Measurements from ENCODE around the gene RPA1. TPM values are rescaled to one million over a fixed set of nuclear protein-coding genes. Genes with fewer than 3 reads are reported as not detected.

Gene RPA1
- total and polyA plus RNA-seq, 9 of the 15 experiments (the other 6 are each of a cell fraction or from before 2014, with no cell fraction given) = 25.2 to 125 (median 47.4) TPM

DNA sequence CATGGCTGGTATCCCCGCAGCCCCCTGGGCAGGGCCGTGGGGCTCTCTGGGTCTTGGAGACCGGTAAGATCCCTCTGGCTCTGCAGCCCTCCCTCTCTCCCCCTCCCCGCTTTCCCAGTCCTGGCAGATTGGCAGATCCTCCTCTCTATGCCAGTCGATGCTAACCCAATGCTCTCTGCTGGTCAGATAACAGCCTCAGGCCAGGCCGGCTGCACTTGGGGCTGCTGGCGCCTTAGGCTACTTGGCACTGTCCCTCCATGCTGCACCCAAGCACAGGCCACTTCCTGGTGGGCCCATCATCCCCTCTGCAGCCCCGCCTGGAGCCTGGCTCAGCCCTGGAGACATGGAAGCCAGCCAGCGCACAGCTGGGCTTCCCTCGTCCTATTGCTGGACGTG, 113.6 kb downstream of the RPA1 start:
- Histone ChIP-seq H3K9ac (ENCODE audit: insufficient read depth in 1 of 2, low read depth in 2 of 2, low read length in 2 of 2) (no peak overlapping the region), H3K9me1 (ENCODE audit: control insufficient read depth, insufficient read depth, low read length) (no peaks in the 10 kb centered on the region), H3K79me2 (ENCODE audit: control insufficient read depth, insufficient read depth, low read length) (no peaks in the 10 kb centered on the region), H3K4me2 (ENCODE audit: insufficient read depth, low read length) (no peak overlapping the region), H4K20me1 (replicated peaks; ENCODE audit: control insufficient read depth, insufficient read depth, low read length) (no peaks in the 10 kb centered on the region), H2AFZ (ENCODE audit: low read depth, low read length) (no peak overlapping the region), H3K36me3 (ENCODE audit: control insufficient read depth, insufficient read depth, low read length) (no peaks in the 10 kb centered on the region), H3K27me3 (ENCODE audit: control insufficient read depth in 2 of 2, insufficient read depth in 2 of 2, low read length in 2 of 2) (peaks cover 7 to 63% of the 10 kb centered on the region in 2 experiments; a peak in 4 of 5 replicates), H3K9me3 (replicated peaks; ENCODE audit: control insufficient read depth, insufficient read depth, low read depth, low read length) (no peaks in the 10 kb centered on the region), H3K27ac (ENCODE audit: extremely low read depth, low read depth, low read length) (no peak overlapping the region), H3K4me3 (no peak overlapping the region), H3K4me1 (replicated peaks in 1 of 2; ENCODE audit: control insufficient read depth in 2 of 2, insufficient read depth in 2 of 2, low read length in 2 of 2) (peaks cover 0 to 18% of the 10 kb centered on the region in 2 experiments; a peak in 2 of 5 replicates)
- in situ Hi-C loops (cut with MboI) = no loop called here
- no TSS peak for BruUV-seq (replicated peaks)
- ChIA-PET POLR2A (no interaction called here), CTCF (ENCODE audit: low intra/inter-chr PET ratio) (no interaction called here)
- intact Hi-C loops (cut with micrococcal nuclease) = no loop called here
- WGBS (ENCODE audit: insufficient coverage, low coverage, missing lambda C conversion rate) = 15% methylated on average over 11 of the region's 11 CpGs
- DNase-seq (ENCODE audit: extremely low read depth in 1 of 4, low spot score in 3 of 4) (no peak), FAIRE-seq (no peak), ATAC-seq (no peak)
- TF ChIP-seq PATZ1 (CRISPR knock-in tag; IDR thresholded peaks at IDR 0.05; ENCODE audit: borderline replicate concordance) (no peak), SAP30 (IDR thresholded peaks at IDR 0.05; ENCODE audit: borderline replicate concordance, insufficient read depth, low read depth, low read length, poor library complexity, severe bottlenecking) (no peak), SAFB (IDR thresholded peaks at IDR 0.05; ENCODE audit: borderline replicate concordance, low read depth, low read length) (no peak), HMG20B (CRISPR knock-in tag; IDR thresholded peaks at IDR 0.05) (no peak), ZBTB5 (IDR thresholded peaks at IDR 0.05) (no peak), CBX2 (IDR thresholded peaks at IDR 0.05; ENCODE audit: insufficient read depth, low read length, poor library complexity, severe bottlenecking) (no peak), MIER1 (IDR thresholded peaks at IDR 0.05; ENCODE audit: low read depth) (no peak), ZNF133 (CRISPR knock-in tag; IDR thresholded peaks at IDR 0.05) (no peak), PTBP1 (IDR thresholded peaks at IDR 0.05; ENCODE audit: low read depth, low read length) (no peak), ZNF324 (CRISPR knock-in tag; IDR thresholded peaks at IDR 0.05) (no peak), ZNF217 (CRISPR knock-in tag; IDR thresholded peaks at IDR 0.05) (no peak), ZBED1 (IDR thresholded peaks at IDR 0.05) (no peak), ZNF766 (CRISPR knock-in tag; conservative IDR thresholded peaks at IDR 0.05) (no peak)
- TF ChIP-seq, protein P1, sequence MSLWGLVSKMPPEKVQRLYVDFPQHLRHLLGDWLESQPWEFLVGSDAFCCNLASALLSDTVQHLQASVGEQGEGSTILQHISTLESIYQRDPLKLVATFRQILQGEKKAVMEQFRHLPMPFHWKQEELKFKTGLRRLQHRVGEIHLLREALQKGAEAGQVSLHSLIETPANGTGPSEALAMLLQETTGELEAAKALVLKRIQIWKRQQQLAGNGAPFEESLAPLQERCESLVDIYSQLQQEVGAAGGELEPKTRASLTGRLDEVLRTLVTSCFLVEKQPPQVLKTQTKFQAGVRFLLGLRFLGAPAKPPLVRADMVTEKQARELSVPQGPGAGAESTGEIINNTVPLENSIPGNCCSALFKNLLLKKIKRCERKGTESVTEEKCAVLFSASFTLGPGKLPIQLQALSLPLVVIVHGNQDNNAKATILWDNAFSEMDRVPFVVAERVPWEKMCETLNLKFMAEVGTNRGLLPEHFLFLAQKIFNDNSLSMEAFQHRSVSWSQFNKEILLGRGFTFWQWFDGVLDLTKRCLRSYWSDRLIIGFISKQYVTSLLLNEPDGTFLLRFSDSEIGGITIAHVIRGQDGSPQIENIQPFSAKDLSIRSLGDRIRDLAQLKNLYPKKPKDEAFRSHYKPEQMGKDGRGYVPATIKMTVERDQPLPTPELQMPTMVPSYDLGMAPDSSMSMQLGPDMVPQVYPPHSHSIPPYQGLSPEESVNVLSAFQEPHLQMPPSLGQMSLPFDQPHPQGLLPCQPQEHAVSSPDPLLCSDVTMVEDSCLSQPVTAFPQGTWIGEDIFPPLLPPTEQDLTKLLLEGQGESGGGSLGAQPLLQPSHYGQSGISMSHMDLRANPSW (CRISPR knock-in tag; IDR thresholded peaks at IDR 0.05) = no peak
- TF ChIP-seq, protein P2, sequence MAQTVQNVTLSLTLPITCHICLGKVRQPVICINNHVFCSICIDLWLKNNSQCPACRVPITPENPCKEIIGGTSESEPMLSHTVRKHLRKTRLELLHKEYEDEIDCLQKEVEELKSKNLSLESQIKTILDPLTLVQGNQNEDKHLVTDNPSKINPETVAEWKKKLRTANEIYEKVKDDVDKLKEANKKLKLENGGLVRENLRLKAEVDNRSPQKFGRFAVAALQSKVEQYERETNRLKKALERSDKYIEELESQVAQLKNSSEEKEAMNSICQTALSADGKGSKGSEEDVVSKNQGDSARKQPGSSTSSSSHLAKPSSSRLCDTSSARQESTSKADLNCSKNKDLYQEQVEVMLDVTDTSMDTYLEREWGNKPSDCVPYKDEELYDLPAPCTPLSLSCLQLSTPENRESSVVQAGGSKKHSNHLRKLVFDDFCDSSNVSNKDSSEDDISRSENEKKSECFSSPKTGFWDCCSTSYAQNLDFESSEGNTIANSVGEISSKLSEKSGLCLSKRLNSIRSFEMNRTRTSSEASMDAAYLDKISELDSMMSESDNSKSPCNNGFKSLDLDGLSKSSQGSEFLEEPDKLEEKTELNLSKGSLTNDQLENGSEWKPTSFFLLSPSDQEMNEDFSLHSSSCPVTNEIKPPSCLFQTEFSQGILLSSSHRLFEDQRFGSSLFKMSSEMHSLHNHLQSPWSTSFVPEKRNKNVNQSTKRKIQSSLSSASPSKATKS (CRISPR knock-in tag; IDR thresholded peaks at IDR 0.05) = no peak
